Measurements from ENCODE around the gene AHCYL2. TPM values are rescaled to one million over a fixed set of nuclear protein-coding genes. Genes with fewer than 3 reads are reported as not detected.

The AHCYL2 gene
- total RNA-seq, 6 experiments from 2014 or later: 6.8 to 12.4 (median 8.8) TPM

DNA sequence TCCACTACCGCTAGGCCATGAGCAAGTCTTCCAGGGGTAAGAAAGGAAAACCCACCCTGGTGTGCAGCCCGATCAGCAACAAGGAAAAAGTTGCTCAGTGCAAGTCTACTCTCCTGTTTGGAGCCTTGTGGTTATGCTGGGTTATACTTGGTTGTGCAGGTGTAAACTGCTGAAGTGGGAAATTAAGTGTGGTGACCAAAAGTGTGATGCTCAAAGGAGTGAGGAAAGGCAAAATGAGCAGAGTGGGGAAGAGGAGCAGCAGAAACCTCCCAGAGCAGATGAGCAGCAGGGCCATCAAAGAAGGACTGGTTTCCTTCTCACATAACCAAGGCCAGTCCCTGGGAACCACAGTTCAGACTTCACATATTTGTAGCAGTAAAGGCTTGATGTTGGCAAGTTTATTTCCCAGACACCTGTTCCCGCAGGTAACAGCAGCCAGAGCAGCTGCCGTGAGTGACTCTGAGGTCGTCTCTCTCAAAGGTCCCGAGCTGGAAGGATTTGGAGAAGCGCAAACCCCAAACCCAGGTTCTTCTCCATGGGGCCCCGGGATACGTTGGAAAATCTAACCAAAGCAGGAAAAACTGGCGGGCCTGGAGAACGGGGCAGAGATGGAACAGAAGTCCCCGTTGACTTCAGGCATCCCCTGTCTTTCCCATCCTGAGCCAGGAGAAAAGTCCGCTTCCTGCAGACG, 37.0 kb upstream of the AHCYL2 start:
- Mint-ChIP-seq H3K9me3 (no peaks in the 10 kb centered on the region), H3K4me3 (no peak overlapping the region), H3K27ac (no peak overlapping the region), H3K4me1 (ENCODE audit: low read depth) (no peaks in the 10 kb centered on the region), H3K36me3 (ENCODE audit: low read depth) (no peaks in the 10 kb centered on the region), H3K27me3 (ENCODE audit: insufficient read depth) (peaks cover 64% of the 10 kb centered on the region)
- no peak for DNase-seq
- TF ChIP-seq, protein P1, sequence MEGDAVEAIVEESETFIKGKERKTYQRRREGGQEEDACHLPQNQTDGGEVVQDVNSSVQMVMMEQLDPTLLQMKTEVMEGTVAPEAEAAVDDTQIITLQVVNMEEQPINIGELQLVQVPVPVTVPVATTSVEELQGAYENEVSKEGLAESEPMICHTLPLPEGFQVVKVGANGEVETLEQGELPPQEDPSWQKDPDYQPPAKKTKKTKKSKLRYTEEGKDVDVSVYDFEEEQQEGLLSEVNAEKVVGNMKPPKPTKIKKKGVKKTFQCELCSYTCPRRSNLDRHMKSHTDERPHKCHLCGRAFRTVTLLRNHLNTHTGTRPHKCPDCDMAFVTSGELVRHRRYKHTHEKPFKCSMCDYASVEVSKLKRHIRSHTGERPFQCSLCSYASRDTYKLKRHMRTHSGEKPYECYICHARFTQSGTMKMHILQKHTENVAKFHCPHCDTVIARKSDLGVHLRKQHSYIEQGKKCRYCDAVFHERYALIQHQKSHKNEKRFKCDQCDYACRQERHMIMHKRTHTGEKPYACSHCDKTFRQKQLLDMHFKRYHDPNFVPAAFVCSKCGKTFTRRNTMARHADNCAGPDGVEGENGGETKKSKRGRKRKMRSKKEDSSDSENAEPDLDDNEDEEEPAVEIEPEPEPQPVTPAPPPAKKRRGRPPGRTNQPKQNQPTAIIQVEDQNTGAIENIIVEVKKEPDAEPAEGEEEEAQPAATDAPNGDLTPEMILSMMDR (IDR thresholded peaks at IDR 0.05): no peak

DNA sequence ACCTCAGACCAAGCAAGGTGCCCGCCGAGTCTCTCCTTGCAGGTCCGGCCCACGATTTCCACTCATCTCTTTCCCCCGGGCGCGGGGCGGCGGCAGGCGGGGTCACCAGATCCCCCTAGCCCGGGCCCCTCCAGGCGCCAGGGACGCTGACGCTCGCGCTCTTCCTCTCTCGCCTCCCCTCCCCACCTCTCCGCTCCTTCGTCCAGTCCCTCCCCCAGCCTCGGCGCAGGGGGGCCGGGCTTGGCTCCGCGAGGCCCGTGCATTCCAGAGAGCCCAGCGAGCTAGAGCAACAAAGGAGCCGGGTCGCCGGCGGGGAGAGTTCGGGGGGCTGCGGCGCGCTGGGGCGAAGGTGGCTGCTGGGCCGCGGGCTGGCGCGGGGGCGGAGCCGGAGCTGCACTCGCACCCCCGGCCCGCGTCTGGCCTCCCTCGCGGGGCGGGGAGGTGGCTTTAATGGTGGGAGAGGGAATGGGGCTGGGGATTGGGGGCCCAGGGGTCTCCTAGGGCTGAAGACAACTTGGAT, 36.4 kb upstream of the AHCYL2 start, which contains the start of gene SMO:
Gene SMO, plus strand, starts transcription at position 262 of the 520 bp plus-strand sequence. CDS start 519 bp downstream, outside the sequence.
- no peak within 1 kb of the TSS for H3K27ac Mint-ChIP-seq
- H3K4me1 Mint-ChIP-seq (ENCODE audit: low read depth): no peaks in the 10 kb centered on the region
- peaks cover 64% of the 10 kb centered on the region for H3K27me3 Mint-ChIP-seq (ENCODE audit: insufficient read depth)
- no peaks in the 10 kb centered on the region for H3K36me3 Mint-ChIP-seq (ENCODE audit: low read depth)
- no peaks in the 10 kb centered on the region for H3K9me3 Mint-ChIP-seq
- DNase-seq: no peak
- TF ChIP-seq, protein P1 (IDR thresholded peaks at IDR 0.05): no peak
- peak within 1 kb of the TSS; percentile 38 for H3K4me3 Mint-ChIP-seq

DNA sequence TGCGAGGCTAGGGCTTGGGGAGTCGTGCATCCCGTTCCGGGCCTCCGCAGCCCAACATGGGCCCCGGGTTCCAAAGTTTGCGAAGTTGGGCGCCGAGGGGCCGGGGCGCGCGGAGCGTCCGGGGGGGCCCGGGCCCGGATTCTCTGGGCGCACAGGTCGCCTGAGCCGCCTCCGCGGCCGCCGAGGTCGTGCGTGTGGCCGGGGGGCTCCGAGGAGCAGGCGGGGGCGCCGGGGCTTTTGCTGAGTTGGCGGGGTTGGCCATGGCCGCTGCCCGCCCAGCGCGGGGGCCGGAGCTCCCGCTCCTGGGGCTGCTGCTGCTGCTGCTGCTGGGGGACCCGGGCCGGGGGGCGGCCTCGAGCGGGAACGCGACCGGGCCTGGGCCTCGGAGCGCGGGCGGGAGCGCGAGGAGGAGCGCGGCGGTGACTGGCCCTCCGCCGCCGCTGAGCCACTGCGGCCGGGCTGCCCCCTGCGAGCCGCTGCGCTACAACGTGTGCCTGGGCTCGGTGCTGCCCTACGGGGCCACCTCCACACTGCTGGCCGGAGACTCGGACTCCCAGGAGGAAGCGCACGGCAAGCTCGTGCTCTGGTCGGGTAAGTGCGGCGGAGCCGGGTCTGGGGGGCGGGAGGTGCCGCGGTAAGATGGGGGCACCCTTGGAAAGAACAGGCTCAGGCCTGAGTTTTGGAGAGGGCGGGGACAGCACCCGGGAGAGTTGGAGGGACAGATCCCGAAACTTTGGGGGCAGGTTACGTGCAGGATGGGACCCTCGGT, 35.8 kb upstream of the AHCYL2 start:
- Mint-ChIP-seq H3K4me3 (peak overlapping the region; percentile 38), H3K4me1 (ENCODE audit: low read depth) (no peaks in the 10 kb centered on the region), H3K36me3 (ENCODE audit: low read depth) (no peaks in the 10 kb centered on the region), H3K27me3 (ENCODE audit: insufficient read depth) (peaks cover 64% of the 10 kb centered on the region), H3K9me3 (no peaks in the 10 kb centered on the region), H3K27ac (no peak overlapping the region)
- no peak for DNase-seq
- TF ChIP-seq, protein P1 (IDR thresholded peaks at IDR 0.05): no peak

DNA sequence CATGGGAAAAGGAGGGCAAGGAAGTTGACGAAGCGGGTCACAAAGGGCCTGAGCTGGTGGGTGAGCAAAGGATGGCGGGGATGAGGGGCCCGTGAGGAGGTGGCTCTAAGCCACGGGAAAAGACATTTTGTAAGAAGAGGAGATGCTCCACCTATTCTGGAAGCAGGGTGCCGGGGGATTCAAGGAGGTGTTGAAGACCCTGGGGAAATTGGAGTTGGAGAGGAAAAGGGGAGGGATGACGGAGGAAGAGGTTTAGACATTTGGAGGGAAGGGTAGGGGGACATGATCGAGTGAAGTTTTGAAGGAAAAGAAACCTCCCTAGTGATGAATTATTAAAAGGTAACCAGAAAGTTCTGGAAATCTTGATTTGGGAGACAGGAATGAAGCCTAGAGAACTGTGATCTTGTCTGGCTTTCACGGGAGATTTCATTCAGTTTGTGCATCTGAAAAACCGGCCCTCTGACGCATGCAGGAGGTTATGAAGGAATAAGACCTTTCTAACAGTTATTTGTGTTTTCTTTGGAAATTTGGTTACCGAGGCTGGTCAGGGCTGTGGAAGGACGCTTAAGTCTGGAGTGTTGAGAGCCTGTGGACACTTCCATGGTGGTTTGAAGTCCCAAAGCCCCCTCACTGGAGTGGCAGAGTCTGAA, 35.0 kb upstream of the AHCYL2 start:
- no peak for DNase-seq
- Mint-ChIP-seq H3K36me3 (ENCODE audit: low read depth) (no peaks in the 10 kb centered on the region), H3K27ac (no peak overlapping the region), H3K9me3 (no peaks in the 10 kb centered on the region), H3K4me1 (ENCODE audit: low read depth) (no peaks in the 10 kb centered on the region), H3K27me3 (ENCODE audit: insufficient read depth) (peaks cover 57% of the 10 kb centered on the region), H3K4me3 (peak overlapping the region; percentile 38)
- TF ChIP-seq, protein P1 (IDR thresholded peaks at IDR 0.05): no peak

DNA sequence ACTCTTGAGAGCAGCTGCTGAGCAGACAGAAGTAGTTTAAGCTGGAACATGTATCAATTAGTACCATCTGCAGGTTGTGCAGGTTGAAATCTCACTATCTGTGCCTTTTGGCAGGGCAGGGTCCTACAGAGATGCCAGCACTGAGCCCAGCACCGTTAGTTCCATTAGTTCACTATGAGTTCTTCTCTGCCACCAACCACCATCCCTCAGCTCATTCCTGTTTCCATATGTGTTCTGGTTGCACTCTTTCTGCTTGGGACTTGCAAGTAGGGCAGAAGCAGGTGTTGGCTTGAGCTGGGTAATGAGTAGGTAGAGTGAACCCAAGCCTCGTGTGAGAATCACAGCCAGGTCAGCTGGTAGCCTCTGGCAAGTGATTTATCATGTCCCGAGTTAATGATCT, 33.6 kb upstream of the AHCYL2 start:
- DNase-seq: no peak
- Mint-ChIP-seq H3K27me3 (ENCODE audit: insufficient read depth) (peaks cover 47% of the 10 kb centered on the region), H3K36me3 (ENCODE audit: low read depth) (no peaks in the 10 kb centered on the region), H3K4me1 (ENCODE audit: low read depth) (no peaks in the 10 kb centered on the region), H3K9me3 (no peaks in the 10 kb centered on the region), H3K27ac (no peak overlapping the region), H3K4me3 (no peak overlapping the region)
- TF ChIP-seq, protein P1 (IDR thresholded peaks at IDR 0.05): no peak
